ENCODE measurements around the gene PRLR. TPM values are rescaled to one million over a fixed set of nuclear protein-coding genes. Genes with fewer than 3 reads are reported as not detected.

The PRLR gene
- total and polyA plus RNA-seq, 8 donors, result 0.61 to 16.6 (median 8.1) TPM

DNA sequence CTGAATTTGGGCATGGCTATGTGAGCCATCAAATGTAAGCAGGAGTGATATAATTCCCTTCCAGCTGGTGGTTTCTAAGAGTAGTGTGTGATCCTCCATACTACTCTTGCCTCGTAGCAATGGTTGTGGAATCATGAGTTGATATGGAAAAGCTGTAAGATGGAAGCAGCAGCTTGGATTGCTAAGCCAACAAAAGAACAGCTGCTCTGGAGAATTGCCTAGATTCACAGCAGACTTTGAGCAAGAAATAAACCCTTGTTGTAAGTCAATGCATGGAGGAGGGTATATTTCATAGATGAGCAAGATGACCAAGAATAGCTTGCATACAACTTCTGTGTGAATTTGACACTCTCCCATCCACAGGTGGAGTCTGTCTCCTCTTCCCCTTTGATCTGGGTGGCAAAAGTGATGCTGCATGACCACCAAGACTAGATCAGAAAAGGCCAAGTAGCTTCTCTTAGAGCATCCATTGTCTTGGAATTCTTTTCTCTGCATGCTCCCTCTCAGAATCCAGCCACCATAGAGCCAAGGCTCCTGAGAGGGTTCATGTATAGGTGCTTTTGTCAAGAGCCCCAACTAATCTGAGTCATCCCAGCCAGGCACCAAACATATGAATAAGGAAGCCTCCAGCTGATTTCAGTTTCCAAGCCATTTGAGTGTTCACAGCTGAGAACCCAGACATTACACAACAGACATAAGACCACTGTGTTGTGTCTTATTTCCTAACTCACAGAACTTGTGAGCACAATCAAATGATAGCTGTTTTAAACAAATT, 79.0 kb downstream of the PRLR start:
- Histone ChIP-seq H3K27me3 (no peaks in the 10 kb centered on the region), H3K36me3 (no peaks in the 10 kb centered on the region), H3K27ac (no peak overlapping the region), H3K4me1 (peaks cover 0 to 11% (median 0%) of the 10 kb centered on the region in 3 donors), H3K4me3 (no peak overlapping the region), H3K9me3 (no peaks in the 10 kb centered on the region)
- DNase-seq, result no peak
- peak in 1 of 4 donors; percentile 25 for ATAC-seq
- WGBS, 2 donors, result 63 to 72% methylated on average over 1 of the region's 1 CpG
- intact Hi-C loops (cut with DNase I), result no loop called here
- TF ChIP-seq, protein P1, sequence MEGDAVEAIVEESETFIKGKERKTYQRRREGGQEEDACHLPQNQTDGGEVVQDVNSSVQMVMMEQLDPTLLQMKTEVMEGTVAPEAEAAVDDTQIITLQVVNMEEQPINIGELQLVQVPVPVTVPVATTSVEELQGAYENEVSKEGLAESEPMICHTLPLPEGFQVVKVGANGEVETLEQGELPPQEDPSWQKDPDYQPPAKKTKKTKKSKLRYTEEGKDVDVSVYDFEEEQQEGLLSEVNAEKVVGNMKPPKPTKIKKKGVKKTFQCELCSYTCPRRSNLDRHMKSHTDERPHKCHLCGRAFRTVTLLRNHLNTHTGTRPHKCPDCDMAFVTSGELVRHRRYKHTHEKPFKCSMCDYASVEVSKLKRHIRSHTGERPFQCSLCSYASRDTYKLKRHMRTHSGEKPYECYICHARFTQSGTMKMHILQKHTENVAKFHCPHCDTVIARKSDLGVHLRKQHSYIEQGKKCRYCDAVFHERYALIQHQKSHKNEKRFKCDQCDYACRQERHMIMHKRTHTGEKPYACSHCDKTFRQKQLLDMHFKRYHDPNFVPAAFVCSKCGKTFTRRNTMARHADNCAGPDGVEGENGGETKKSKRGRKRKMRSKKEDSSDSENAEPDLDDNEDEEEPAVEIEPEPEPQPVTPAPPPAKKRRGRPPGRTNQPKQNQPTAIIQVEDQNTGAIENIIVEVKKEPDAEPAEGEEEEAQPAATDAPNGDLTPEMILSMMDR (IDR thresholded peaks at IDR 0.05), result no peak
- FAIRE-seq, result no peak

GRCh38 chr5:35149041-35149440, 81.2 kb downstream of the PRLR start:
- 26 to 35% methylated on average over 1 of the region's 1 CpG for WGBS, 2 donors
- H3K4me1 ChIP-seq, result peaks cover 0 to 11% (median 0%) of the 10 kb centered on the region in 3 donors
- no peak overlapping the region for H3K4me3 ChIP-seq
- H3K36me3 ChIP-seq, result no peaks in the 10 kb centered on the region
- H3K27ac ChIP-seq, result no peak overlapping the region
- intact Hi-C loops (cut with DNase I), result no loop called here
- H3K9me3 ChIP-seq, result no peaks in the 10 kb centered on the region
- DNase-seq (no peak), ATAC-seq (no peak), FAIRE-seq (no peak)
- no peaks in the 10 kb centered on the region for H3K27me3 ChIP-seq
- TF ChIP-seq, protein P1 (IDR thresholded peaks at IDR 0.05), result no peak

DNA sequence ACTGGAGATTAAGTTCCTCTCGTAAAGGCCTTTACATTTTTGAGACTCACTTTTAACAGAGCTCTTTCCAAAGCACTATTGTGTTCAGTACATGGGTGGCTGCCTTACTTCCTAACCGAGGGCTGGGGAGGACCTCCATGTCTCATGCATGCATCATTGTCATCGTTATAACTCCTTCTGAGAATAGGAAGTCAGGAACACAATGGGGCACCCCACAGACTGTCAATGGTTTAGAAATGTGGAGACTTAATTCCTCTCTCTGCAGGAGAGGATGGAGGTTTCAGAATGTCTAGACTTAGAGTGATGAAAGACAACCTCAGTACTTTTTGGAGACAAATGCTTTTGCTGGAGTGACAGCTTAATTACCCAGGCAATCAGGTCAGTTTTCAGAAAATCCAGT, 83.9 kb downstream of the PRLR start:
- Histone ChIP-seq H3K36me3 (no peaks in the 10 kb centered on the region), H3K9me3 (no peaks in the 10 kb centered on the region), H3K27me3 (no peaks in the 10 kb centered on the region), H3K4me3 (no peak overlapping the region), H3K27ac (no peak overlapping the region), H3K4me1 (no peaks in the 10 kb centered on the region)
- intact Hi-C loops (cut with DNase I), result no loop called here
- no peak for ATAC-seq
- WGBS, 2 donors, result 82 to 84% methylated on average over 3 of the region's 3 CpGs
- no peak for DNase-seq
- TF ChIP-seq, protein P1 (IDR thresholded peaks at IDR 0.05), result no peak
- FAIRE-seq, result no peak

DNA sequence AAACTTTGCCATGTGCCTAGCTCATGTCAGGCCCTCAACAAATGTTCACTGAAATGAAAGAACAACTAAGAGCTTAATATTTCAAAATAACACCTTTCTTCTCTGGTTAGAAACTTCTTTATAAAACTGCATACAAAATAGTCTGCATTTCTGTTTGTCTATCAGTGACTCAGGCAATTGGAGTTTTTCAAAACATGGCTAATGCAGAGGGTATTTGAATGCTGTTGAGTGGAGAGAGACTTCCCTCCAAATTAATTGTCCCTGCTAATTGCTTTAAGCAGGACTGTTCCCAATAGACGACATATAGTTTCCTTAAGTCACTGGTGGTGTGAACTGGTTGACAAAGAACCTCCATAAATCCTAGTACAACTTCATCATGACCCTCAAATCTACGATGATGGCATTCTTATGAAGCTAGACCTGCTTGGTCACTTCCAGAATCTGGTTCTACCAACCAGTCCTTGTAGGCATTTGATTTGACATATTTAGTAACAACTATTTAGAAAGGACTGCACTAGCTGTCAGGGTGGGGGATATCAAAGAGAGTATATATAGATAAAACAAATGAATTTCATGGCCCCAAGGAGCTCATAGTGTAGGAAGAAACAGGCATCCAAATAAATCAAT, 84.5 kb downstream of the PRLR start:
- FAIRE-seq (no peak), DNase-seq (no peak), ATAC-seq (no peak)
- intact Hi-C loops (cut with DNase I), result no loop called here
- Histone ChIP-seq H3K36me3 (no peaks in the 10 kb centered on the region), H3K4me3 (no peak overlapping the region), H3K27me3 (no peaks in the 10 kb centered on the region), H3K9me3 (no peaks in the 10 kb centered on the region), H3K27ac (no peak overlapping the region), H3K4me1 (no peaks in the 10 kb centered on the region)
- WGBS, 2 donors, result 83 to 95% methylated on average over 2 of the region's 2 CpGs
- TF ChIP-seq, protein P1 (IDR thresholded peaks at IDR 0.05), result no peak

GRCh38 chr5:35145012-35145411, 85.3 kb downstream of the PRLR start:
- FAIRE-seq (no peak), ATAC-seq (no peak), DNase-seq (no peak)
- Histone ChIP-seq H3K4me1 (no peaks in the 10 kb centered on the region), H3K27ac (no peak overlapping the region), H3K4me3 (no peak overlapping the region), H3K27me3 (no peaks in the 10 kb centered on the region), H3K36me3 (no peaks in the 10 kb centered on the region), H3K9me3 (no peaks in the 10 kb centered on the region)
- TF ChIP-seq, protein P1 (IDR thresholded peaks at IDR 0.05), result no peak
- intact Hi-C loops (cut with DNase I), result no loop called here
- WGBS, 2 donors, result 84 to 86% methylated on average over 5 of the region's 5 CpGs
